Measurements from ENCODE around the gene UBE2L5. TPM values are rescaled to one million over a fixed set of nuclear protein-coding genes. Genes with fewer than 3 reads are reported as not detected.
A peak's percentile ranks its signal among the peaks of the same experiment; 100 is the strongest.
"Not testable (repeated sequence)": the region's sequence is repeated elsewhere in the genome, so short reads cannot be mapped to it uniquely, and the experiment has no call there.

UBE2L5 gene
- total RNA-seq, 4 donors from 2014 or later: not detected

- ATAC-seq: peak in 1 of 2 donors; percentile 8
- TF ChIP-seq POLR2A (IDR thresholded peaks at IDR 0.05): no peak
- TF ChIP-seq, protein P1, sequence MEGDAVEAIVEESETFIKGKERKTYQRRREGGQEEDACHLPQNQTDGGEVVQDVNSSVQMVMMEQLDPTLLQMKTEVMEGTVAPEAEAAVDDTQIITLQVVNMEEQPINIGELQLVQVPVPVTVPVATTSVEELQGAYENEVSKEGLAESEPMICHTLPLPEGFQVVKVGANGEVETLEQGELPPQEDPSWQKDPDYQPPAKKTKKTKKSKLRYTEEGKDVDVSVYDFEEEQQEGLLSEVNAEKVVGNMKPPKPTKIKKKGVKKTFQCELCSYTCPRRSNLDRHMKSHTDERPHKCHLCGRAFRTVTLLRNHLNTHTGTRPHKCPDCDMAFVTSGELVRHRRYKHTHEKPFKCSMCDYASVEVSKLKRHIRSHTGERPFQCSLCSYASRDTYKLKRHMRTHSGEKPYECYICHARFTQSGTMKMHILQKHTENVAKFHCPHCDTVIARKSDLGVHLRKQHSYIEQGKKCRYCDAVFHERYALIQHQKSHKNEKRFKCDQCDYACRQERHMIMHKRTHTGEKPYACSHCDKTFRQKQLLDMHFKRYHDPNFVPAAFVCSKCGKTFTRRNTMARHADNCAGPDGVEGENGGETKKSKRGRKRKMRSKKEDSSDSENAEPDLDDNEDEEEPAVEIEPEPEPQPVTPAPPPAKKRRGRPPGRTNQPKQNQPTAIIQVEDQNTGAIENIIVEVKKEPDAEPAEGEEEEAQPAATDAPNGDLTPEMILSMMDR (IDR thresholded peaks at IDR 0.05 in 4 of 5, conservative IDR thresholded peaks at IDR 0.05 in 1 of 5): no peak
- Histone ChIP-seq H3K4me1 (peaks cover 12 to 15% of the 10 kb centered on the region in 2 donors), H3K27me3 (no peaks in the 10 kb centered on the region), H3K9me3 (no peaks in the 10 kb centered on the region), H3K36me3 (no peaks in the 10 kb centered on the region), H3K4me3 (peak overlapping the region; percentile 37 to 51 (median 46)), H3K27ac (peak overlapping the region; percentile 67 to 83 (median 77))
- intact Hi-C loops (cut with DNase I; ENCODE audit: low total_unique reads) (no loop called here), in situ Hi-C loops (cut with MboI; ENCODE audit: low sequenced_read_pairs in 4 of 4) (loop anchor here in 1 of 4 donors (25.0 kb wide), 1 partner anchor 309 kb away; no protein-coding TSS in a partner anchor)
- no peak for DNase-seq
Measured at GRCh38 chr13:30446126-30446500, 23.8 kb downstream of the UBE2L5 start.

GRCh38 chr13:30448441-30448840 lies 26.1 kb downstream of the UBE2L5 start:
- H3K27ac ChIP-seq: no peak overlapping the region
- ATAC-seq (no peak), DNase-seq (no peak)
- no peaks in the 10 kb centered on the region for H3K36me3 ChIP-seq
- peaks cover 12 to 15% of the 10 kb centered on the region in 2 donors for H3K4me1 ChIP-seq
- no peaks in the 10 kb centered on the region for H3K27me3 ChIP-seq
- no peaks in the 10 kb centered on the region for H3K9me3 ChIP-seq
- in situ Hi-C loops (cut with MboI; ENCODE audit: low sequenced_read_pairs in 4 of 4): loop anchor here in 1 of 4 donors (25.0 kb wide), 1 partner anchor 311 kb away; no protein-coding TSS in a partner anchor
- H3K4me3 ChIP-seq: no peak overlapping the region
- intact Hi-C loops (cut with DNase I; ENCODE audit: low total_unique reads): no loop called here
- TF ChIP-seq, protein P1 (IDR thresholded peaks at IDR 0.05 in 4 of 5, conservative IDR thresholded peaks at IDR 0.05 in 1 of 5): no peak
- TF ChIP-seq POLR2A (IDR thresholded peaks at IDR 0.05): no peak

DNA sequence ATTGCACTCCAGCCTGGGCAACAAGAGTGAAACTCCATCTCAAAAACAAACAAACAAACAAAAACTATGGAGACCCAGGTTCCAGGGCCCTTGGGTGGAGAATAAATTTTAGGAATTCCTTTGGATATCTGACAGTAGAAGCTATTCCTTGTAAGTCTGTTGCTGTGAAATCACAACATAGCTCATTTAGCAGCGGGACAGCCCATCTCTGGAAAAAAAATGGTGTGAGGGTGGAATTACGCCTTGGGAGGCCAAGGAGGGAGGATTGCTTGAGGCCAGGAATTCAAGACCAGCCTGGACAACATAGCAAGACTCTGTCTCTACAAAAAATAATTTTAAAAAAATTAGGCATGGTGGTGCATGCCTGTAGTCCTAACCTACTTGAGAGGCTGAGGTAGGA lies 27.8 kb downstream of the UBE2L5 start:
- TF ChIP-seq POLR2A (IDR thresholded peaks at IDR 0.05): no peak
- TF ChIP-seq, protein P1 (IDR thresholded peaks at IDR 0.05 in 4 of 5, conservative IDR thresholded peaks at IDR 0.05 in 1 of 5): no peak
- ATAC-seq (no peak), DNase-seq (no peak)
- in situ Hi-C loops (cut with MboI; ENCODE audit: low sequenced_read_pairs in 4 of 4): loop anchor here in 2 of 4 donors (10.0 to 25.0 kb wide), 2 partner anchors 45 to 313 kb away; no protein-coding TSS in a partner anchor
- Histone ChIP-seq H3K4me3 (no peak overlapping the region), H3K9me3 (no peaks in the 10 kb centered on the region), H3K36me3 (no peaks in the 10 kb centered on the region), H3K27ac (no peak overlapping the region), H3K27me3 (no peaks in the 10 kb centered on the region), H3K4me1 (peaks cover 11 to 14% of the 10 kb centered on the region in 2 donors)
- intact Hi-C loops (cut with DNase I; ENCODE audit: low total_unique reads): no loop called here

GRCh38 chr13:30451476-30451875 lies 29.2 kb downstream of the UBE2L5 start:
- DNase-seq; H3K9me3 ChIP-seq; ATAC-seq; H3K27me3 ChIP-seq; intact Hi-C loops (cut with DNase I; ENCODE audit: low total_unique reads); H3K36me3 ChIP-seq; H3K4me3 ChIP-seq; H3K27ac ChIP-seq; H3K4me1 ChIP-seq: not testable (repeated sequence)
- in situ Hi-C loops (cut with MboI; ENCODE audit: low sequenced_read_pairs in 4 of 4): loop anchor here in 2 of 4 donors (10.0 to 25.0 kb wide), 2 partner anchors 47 to 314 kb away; no protein-coding TSS in a partner anchor

DNA sequence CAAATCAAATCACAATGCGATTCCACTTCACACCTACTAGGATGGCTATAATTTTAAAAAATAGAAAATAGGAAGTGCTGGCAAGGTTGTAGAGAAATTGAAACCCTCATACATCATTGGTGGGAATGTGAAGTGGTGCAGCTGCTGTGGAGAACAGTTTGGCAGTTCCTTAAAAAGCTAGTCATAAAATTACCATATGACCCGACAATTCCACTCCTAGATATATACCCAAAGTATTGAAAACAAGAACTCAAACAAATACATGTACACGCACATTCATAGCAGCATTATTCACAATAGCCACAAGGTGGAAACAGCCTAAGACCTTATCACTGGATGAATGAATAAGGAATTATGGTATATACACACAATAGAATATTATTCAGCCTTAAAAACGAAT lies 31.4 kb downstream of the UBE2L5 start:
- H3K4me3 ChIP-seq: no peak overlapping the region
- ATAC-seq: no peak
- no peaks in the 10 kb centered on the region for H3K9me3 ChIP-seq
- TF ChIP-seq, protein P1 (IDR thresholded peaks at IDR 0.05 in 4 of 5, conservative IDR thresholded peaks at IDR 0.05 in 1 of 5): no peak
- no peak for TF ChIP-seq POLR2A (IDR thresholded peaks at IDR 0.05)
- intact Hi-C loops (cut with DNase I; ENCODE audit: low total_unique reads): no loop called here
- DNase-seq: no peak
- H3K36me3 ChIP-seq: no peaks in the 10 kb centered on the region
- no peak overlapping the region for H3K27ac ChIP-seq
- no peaks in the 10 kb centered on the region for H3K4me1 ChIP-seq
- in situ Hi-C loops (cut with MboI; ENCODE audit: low sequenced_read_pairs in 4 of 4): loop anchor here in 2 of 4 donors (10.0 to 25.0 kb wide), 2 partner anchors 49 to 316 kb away; no protein-coding TSS in a partner anchor
- no peaks in the 10 kb centered on the region for H3K27me3 ChIP-seq

Measured in gastrocnemius medialis (tissue), 4 donors.